Measurements from ENCODE around the gene EFNA3.

Gene EFNA3

GRCh38 chr1:155079487-155080311 is 1.1 kb downstream of the EFNA3 start:
- H3K4me1 ChIP-seq (ENCODE audit: control insufficient read depth, insufficient read depth, low read length) = peaks cover 9% of the 10 kb centered on the region; the same call in 1 of the 2 replicates
- no peaks in the 10 kb centered on the region for H3K9me3 ChIP-seq (ENCODE audit: control insufficient read depth, insufficient read depth, low read depth, low read length)
- H3K4me3 ChIP-seq (ENCODE audit: low read depth, low read length) = peak overlapping the region; percentile 44
- POLR2A ChIA-PET = interaction anchor here (1.6 to 2.1 kb wide), 3 partner anchors 15 to 29 kb away, joined by 6 read pairs; partner anchors contain the start of gene ADAM15
- peak overlapping the region; percentile 43; the same call in 1 of the 2 replicates for H3K27ac ChIP-seq (ENCODE audit: extremely low read depth, low read depth, low read length)
- no peaks in the 10 kb centered on the region for H3K36me3 ChIP-seq (ENCODE audit: control insufficient read depth in 2 of 2, insufficient read depth in 1 of 2, low read length in 2 of 2)
- CTCF ChIA-PET = interaction anchor here (0.6 to 2.2 kb wide), 11 partner anchors 10 to 600 kb away, joined by 3 to 13 read pairs (median 4); partner anchors contain the start of gene ADAM15
- TF ChIP-seq ZNF654 (tag by site-specific recombination; IDR thresholded peaks at IDR 0.05; ENCODE audit: low read depth) (no peak), ZNF560 (tag by site-specific recombination; IDR thresholded peaks at IDR 0.05; ENCODE audit: borderline replicate concordance) (no peak), ZNF24 (tag by site-specific recombination; IDR thresholded peaks at IDR 0.05) (no peak), HOXC10 (CRISPR knock-in tag; IDR thresholded peaks at IDR 0.05) (no peak), ZNF175 (tag by site-specific recombination; IDR thresholded peaks at IDR 0.05) (no peak), ZNF629 (tag by site-specific recombination; IDR thresholded peaks at IDR 0.05) (no peak), ZBTB11 (tag by site-specific recombination; conservative IDR thresholded peaks at IDR 0.05; ENCODE audit: low read depth) (no peak), ZNF10 (tag by site-specific recombination; IDR thresholded peaks at IDR 0.05) (no peak), MZF1 (tag by site-specific recombination; IDR thresholded peaks at IDR 0.05; ENCODE audit: borderline replicate concordance) (no peak), ZFP3 (tag by site-specific recombination; IDR thresholded peaks at IDR 0.05; ENCODE audit: low read depth) (no peak), OSR2 (tag by site-specific recombination; IDR thresholded peaks at IDR 0.05) (no peak), ZNF23 (tag by site-specific recombination; IDR thresholded peaks at IDR 0.05; ENCODE audit: borderline replicate concordance) (no peak), ZNF501 (tag by site-specific recombination; IDR thresholded peaks at IDR 0.05) (peak; percentile 29; the same call in 1 of the 2 replicates), ZNF529 (tag by site-specific recombination; IDR thresholded peaks at IDR 0.05; ENCODE audit: insufficient replicate concordance) (no peak), ZNF114 (tag by site-specific recombination; IDR thresholded peaks at IDR 0.05) (no peak), ZNF426 (tag by site-specific recombination; IDR thresholded peaks at IDR 0.05) (no peak), ZNF19 (tag by site-specific recombination; IDR thresholded peaks at IDR 0.05; ENCODE audit: low read depth) (no peak), SP2 (tag by site-specific recombination; IDR thresholded peaks at IDR 0.05) (no peak; the same call in 1 of the 2 replicates), ZNF76 (tag by site-specific recombination; IDR thresholded peaks at IDR 0.05; ENCODE audit: borderline replicate concordance, low read depth) (no peak), ZNF211 (tag by site-specific recombination; IDR thresholded peaks at IDR 0.05; ENCODE audit: low read depth) (no peak), ZNF169 (tag by site-specific recombination; IDR thresholded peaks at IDR 0.05) (no peak), ZNF433 (tag by site-specific recombination; IDR thresholded peaks at IDR 0.05; ENCODE audit: low read depth) (no peak)
- TF ChIP-seq, protein P1, sequence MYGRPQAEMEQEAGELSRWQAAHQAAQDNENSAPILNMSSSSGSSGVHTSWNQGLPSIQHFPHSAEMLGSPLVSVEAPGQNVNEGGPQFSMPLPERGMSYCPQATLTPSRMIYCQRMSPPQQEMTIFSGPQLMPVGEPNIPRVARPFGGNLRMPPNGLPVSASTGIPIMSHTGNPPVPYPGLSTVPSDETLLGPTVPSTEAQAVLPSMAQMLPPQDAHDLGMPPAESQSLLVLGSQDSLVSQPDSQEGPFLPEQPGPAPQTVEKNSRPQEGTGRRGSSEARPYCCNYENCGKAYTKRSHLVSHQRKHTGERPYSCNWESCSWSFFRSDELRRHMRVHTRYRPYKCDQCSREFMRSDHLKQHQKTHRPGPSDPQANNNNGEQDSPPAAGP (tag by site-specific recombination; IDR thresholded peaks at IDR 0.05) = peak; percentile 39; the same call in 1 of the 2 replicates
- TF ChIP-seq, protein P2, sequence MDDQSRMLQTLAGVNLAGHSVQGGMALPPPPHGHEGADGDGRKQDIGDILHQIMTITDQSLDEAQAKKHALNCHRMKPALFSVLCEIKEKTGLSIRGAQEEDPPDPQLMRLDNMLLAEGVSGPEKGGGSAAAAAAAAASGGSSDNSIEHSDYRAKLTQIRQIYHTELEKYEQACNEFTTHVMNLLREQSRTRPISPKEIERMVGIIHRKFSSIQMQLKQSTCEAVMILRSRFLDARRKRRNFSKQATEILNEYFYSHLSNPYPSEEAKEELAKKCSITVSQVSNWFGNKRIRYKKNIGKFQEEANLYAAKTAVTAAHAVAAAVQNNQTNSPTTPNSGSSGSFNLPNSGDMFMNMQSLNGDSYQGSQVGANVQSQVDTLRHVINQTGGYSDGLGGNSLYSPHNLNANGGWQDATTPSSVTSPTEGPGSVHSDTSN (CRISPR knock-in tag; IDR thresholded peaks at IDR 0.05) = no peak
- TF ChIP-seq, protein P3, sequence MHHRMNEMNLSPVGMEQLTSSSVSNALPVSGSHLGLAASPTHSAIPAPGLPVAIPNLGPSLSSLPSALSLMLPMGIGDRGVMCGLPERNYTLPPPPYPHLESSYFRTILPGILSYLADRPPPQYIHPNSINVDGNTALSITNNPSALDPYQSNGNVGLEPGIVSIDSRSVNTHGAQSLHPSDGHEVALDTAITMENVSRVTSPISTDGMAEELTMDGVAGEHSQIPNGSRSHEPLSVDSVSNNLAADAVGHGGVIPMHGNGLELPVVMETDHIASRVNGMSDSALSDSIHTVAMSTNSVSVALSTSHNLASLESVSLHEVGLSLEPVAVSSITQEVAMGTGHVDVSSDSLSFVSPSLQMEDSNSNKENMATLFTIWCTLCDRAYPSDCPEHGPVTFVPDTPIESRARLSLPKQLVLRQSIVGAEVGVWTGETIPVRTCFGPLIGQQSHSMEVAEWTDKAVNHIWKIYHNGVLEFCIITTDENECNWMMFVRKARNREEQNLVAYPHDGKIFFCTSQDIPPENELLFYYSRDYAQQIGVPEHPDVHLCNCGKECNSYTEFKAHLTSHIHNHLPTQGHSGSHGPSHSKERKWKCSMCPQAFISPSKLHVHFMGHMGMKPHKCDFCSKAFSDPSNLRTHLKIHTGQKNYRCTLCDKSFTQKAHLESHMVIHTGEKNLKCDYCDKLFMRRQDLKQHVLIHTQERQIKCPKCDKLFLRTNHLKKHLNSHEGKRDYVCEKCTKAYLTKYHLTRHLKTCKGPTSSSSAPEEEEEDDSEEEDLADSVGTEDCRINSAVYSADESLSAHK (tag by site-specific recombination; IDR thresholded peaks at IDR 0.05) = no peak
- TF ChIP-seq, protein P4, sequence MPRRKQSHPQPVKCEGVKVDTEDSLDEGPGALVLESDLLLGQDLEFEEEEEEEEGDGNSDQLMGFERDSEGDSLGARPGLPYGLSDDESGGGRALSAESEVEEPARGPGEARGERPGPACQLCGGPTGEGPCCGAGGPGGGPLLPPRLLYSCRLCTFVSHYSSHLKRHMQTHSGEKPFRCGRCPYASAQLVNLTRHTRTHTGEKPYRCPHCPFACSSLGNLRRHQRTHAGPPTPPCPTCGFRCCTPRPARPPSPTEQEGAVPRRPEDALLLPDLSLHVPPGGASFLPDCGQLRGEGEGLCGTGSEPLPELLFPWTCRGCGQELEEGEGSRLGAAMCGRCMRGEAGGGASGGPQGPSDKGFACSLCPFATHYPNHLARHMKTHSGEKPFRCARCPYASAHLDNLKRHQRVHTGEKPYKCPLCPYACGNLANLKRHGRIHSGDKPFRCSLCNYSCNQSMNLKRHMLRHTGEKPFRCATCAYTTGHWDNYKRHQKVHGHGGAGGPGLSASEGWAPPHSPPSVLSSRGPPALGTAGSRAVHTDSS (tag by site-specific recombination; IDR thresholded peaks at IDR 0.05) = no peak

All from HEK293 (cell line).